GM12878 (cell line): ENCODE measurements around the gene RNF167. TPM values are rescaled to one million over a fixed set of nuclear protein-coding genes. Genes with fewer than 3 reads are reported as not detected.

Experiments
- ATAC-seq: fragments of 200-7000 bp; cut with Tn5 transposase; 3 replicates; pipeline ENCODE4 v1.9.1; 2020; ENCODE audit warnings: mild to moderate bottlenecking, moderate library complexity
- BruUV-seq: library from RNA; stranded (reverse); fragments of 400-500 nt; replicated peaks from 2 replicates; lab custom pipeline; 2021; lab: Mats Ljungman, UMichigan
- CTCF ChIA-PET: fragments of 300-600 bp; sonication (Branson Sonifier 250); formaldehyde crosslinking; extraction: SDS; loops from one replicate; lab custom pipeline; 2021; ENCODE audit warnings: inconsistent platforms; lab: Yijun Ruan, JAX
- POLR2A ChIA-PET: fragments of 350-600 bp; formaldehyde crosslinking; extraction: SDS; loops from one replicate; lab custom pipeline; 2021; ENCODE audit warnings: inconsistent platforms; lab: Charles Lee
- RAD21 ChIA-PET: fragments of 300-600 bp; sonication (Branson Sonifier 250); formaldehyde crosslinking; loops from one replicate; lab custom pipeline; 2023; ENCODE audit warnings: antibody characterized with exemption; ENCODE audit not compliant: unreplicated experiment; lab: Charles Lee
- SMC1A ChIA-PET: fragments of 300-600 bp; sonication (Branson Sonifier 250); formaldehyde crosslinking; loops from one replicate; lab custom pipeline; 2023; ENCODE audit not compliant: unreplicated experiment, uncharacterized antibody; lab: Charles Lee
- DNase-seq: peaks from one replicate; pipeline ENCODE4 v3.0.0-alpha.2; 2011; ENCODE audit warnings: low read depth, low spot score
- FAIRE-seq: peaks from 3 replicates; lab custom pipeline; 2011; peaks lifted over from hg19 to GRCh38; lab: Jason Lieb, UNC
- H2AFZ ChIP-seq: 2 replicates; pipeline ENCODE4 v1.6.0; 2011; ENCODE audit warnings: low read depth, low read length, control low read depth; ENCODE audit not compliant: control insufficient read depth
- H3K27ac ChIP-seq: 2 replicates; pipeline ENCODE4 v1.5.1; 2011; ENCODE audit warnings: control low read depth; ENCODE audit not compliant: control insufficient read depth, insufficient read depth
- H3K27me3 ChIP-seq, 2 experiments: replicated peaks in 1 of 2; 2 replicates each; pipeline versions ENCODE4 v1.6.0 to v1.6.1; 2011; ENCODE audit warnings: low read length in 1 of 2; ENCODE audit not compliant: control insufficient read depth in 2 of 2, insufficient read depth in 2 of 2
- H3K36me3 ChIP-seq, 2 experiments: 2 replicates each; pipeline ENCODE4 v1.5.1; 2011; ENCODE audit warnings: low read length in 1 of 2; ENCODE audit not compliant: control insufficient read depth in 2 of 2, insufficient read depth in 2 of 2
- H3K4me1 ChIP-seq: 2 replicates; pipeline ENCODE4 v1.6.1; 2011; ENCODE audit warnings: mild to moderate bottlenecking, low read length, moderate library complexity, mixed read lengths; ENCODE audit not compliant: control insufficient read depth, insufficient read depth
- H3K4me2 ChIP-seq: 2 replicates; pipeline ENCODE4 v1.6.0; 2011; ENCODE audit warnings: control low read depth; ENCODE audit not compliant: control insufficient read depth, insufficient read depth
- H3K4me3 ChIP-seq: fragments of 200-600 bp; sonication (generic); 2 replicates; pipeline ENCODE4 v1.5.1; 2016
- H3K79me2 ChIP-seq: 2 replicates; pipeline ENCODE4 v1.6.0; 2011; ENCODE audit warnings: low read length; ENCODE audit not compliant: control insufficient read depth, insufficient read depth
- H3K9ac ChIP-seq: 2 replicates; pipeline ENCODE4 v1.8.0; 2011; ENCODE audit warnings: low read length, control low read depth, mixed read lengths; ENCODE audit not compliant: control insufficient read depth, insufficient read depth
- H3K9me3 ChIP-seq: replicated peaks from 3 replicates; pipeline ENCODE4 v1.5.1; 2011; ENCODE audit warnings: mild to moderate bottlenecking, low read length; ENCODE audit not compliant: control insufficient read depth, insufficient read depth
- H4K20me1 ChIP-seq: 2 replicates; pipeline ENCODE4 v1.6.0; 2011; ENCODE audit not compliant: control insufficient read depth, insufficient read depth
- CEBPB ChIP-seq, 2 experiments: fragments of 150-350 bp in 1 of 2; IDR thresholded peaks; 2 replicates each; pipeline ENCODE4 v1.6.1; 2012 to 2014; ENCODE audit warnings: low read depth in 2 of 2, low read length in 2 of 2, borderline replicate concordance in 1 of 2, inconsistent platforms in 1 of 2
- E2F4 ChIP-seq: IDR thresholded peaks from 2 replicates; pipeline ENCODE4 v1.6.1; 2012; ENCODE audit warnings: low read depth, low read length, improper control_type of control experiment
- E2F8 ChIP-seq: fragments of 450-650 bp; IDR thresholded peaks from 2 replicates; pipeline ENCODE4 v1.6.1; 2018; ENCODE audit warnings: mild to moderate bottlenecking, low read depth, moderate library complexity; ENCODE audit not compliant: partially characterized antibody
- E4F1 ChIP-seq: fragments of 450-650 bp; IDR thresholded peaks from 2 replicates; pipeline ENCODE4 v1.6.1; 2018; ENCODE audit warnings: borderline replicate concordance, mild to moderate bottlenecking; ENCODE audit not compliant: partially characterized antibody
- EZH2 ChIP-seq: IDR thresholded peaks from 2 replicates; pipeline ENCODE4 v1.6.1; 2012; ENCODE audit warnings: low read depth, mild to moderate bottlenecking, control low read depth, inconsistent platforms, low read length, borderline replicate concordance; ENCODE audit not compliant: control insufficient read depth
- GABPA ChIP-seq: IDR thresholded peaks from 2 replicates; pipeline ENCODE4 v1.6.1; 2014; ENCODE audit warnings: antibody characterized with exemption, low read depth, mild to moderate bottlenecking, inconsistent platforms
- NFXL1 ChIP-seq: fragments of 450-650 bp; IDR thresholded peaks from 2 replicates; pipeline ENCODE4 v1.6.1; 2017; ENCODE audit warnings: antibody characterized with exemption, mild to moderate bottlenecking, borderline replicate concordance
- NFYA ChIP-seq: IDR thresholded peaks from 2 replicates; pipeline ENCODE4 v1.6.1; 2011; ENCODE audit warnings: low read depth, mild to moderate bottlenecking, low read length, improper control_type of control experiment, borderline replicate concordance
- POLR2AphosphoS5 ChIP-seq: IDR thresholded peaks from 2 replicates; pipeline ENCODE4 v1.6.1; 2011; ENCODE audit warnings: mild to moderate bottlenecking, low read length, inconsistent platforms
- SIX5 ChIP-seq: IDR thresholded peaks from 2 replicates; pipeline ENCODE4 v1.6.1; 2011; ENCODE audit warnings: mild to moderate bottlenecking, low read depth, low read length, moderate library complexity; ENCODE audit not compliant: severe bottlenecking
- SMAD1 ChIP-seq: fragments of 450-650 bp; IDR thresholded peaks from 2 replicates; pipeline ENCODE4 v1.6.1; 2018; ENCODE audit warnings: mild to moderate bottlenecking, low read depth; ENCODE audit not compliant: partially characterized antibody
- SMARCA5 ChIP-seq: fragments of 450-650 bp; IDR thresholded peaks from 2 replicates; pipeline ENCODE4 v1.6.1; 2017; ENCODE audit warnings: mild to moderate bottlenecking
- SREBF1 ChIP-seq: IDR thresholded peaks from 2 replicates; pipeline ENCODE4 v1.6.1; 2012; ENCODE audit warnings: mild to moderate bottlenecking, low read length
- STAT3 ChIP-seq: IDR thresholded peaks from 2 replicates; pipeline ENCODE4 v1.6.1; 2011; ENCODE audit warnings: low read depth, low read length, improper control_type of control experiment
- YY1 ChIP-seq: IDR thresholded peaks from 2 replicates; pipeline ENCODE4 v1.6.1; 2011; ENCODE audit warnings: low read depth, mild to moderate bottlenecking, low read length
- ZNF384 ChIP-seq: IDR thresholded peaks from 2 replicates; pipeline ENCODE4 v1.6.1; 2012; ENCODE audit warnings: low read depth, mild to moderate bottlenecking, low read length, improper control_type of control experiment, borderline replicate concordance
- WGBS: methylation state at CpG from one replicate; pipeline ENCODE4 v1.1.6; 2016; ENCODE audit warnings: low lambda C conversion rate; ENCODE audit not compliant: insufficient replicate concordance, insufficient coverage; ENCODE audit errors: missing lambda C conversion rate; 5-methylcytosine and 5-hydroxymethylcytosine counted together
- in situ Hi-C: fragments of 300-500 bp; cut with MboI; formaldehyde crosslinking; loops from 9 replicates; pipeline ENCODE4 v1.14.3; 2018; ENCODE audit warnings: mixed read lengths
- intact Hi-C: fragments of 100-400 bp; cut with micrococcal nuclease; formaldehyde crosslinking; loops from one replicate; pipeline ENCODE4 v1.14.2; 2022; ENCODE audit not compliant: unreplicated experiment
- polyA plus RNA-seq, 11 experiments: library from polyadenylated mRNA; depleted of rRNA in 4 of 11; unstranded in 6 of 11; stranded (reverse) in 5 of 11; fragments of >200 nt; fragmentation: Nextera tagmentation in 4 of 11; fragmentation: Illumina TruSeq in 1 of 11; extraction: Ambion mirVana in 4 of 11; extraction: Trizol in 1 of 11; gene quantifications; 1 replicate in 1 of 11; 2 replicates in 10 of 11; pipeline versions ENCODE4 v1.2.1 to v1.2.3, GENCODE V29; 2011 to 2016; ENCODE audit warnings: inconsistent platforms in 2 of 11, missing spikeins in 2 of 11, low read depth in 1 of 11
- total RNA-seq, 4 experiments: library from RNA; depleted of rRNA in 3 of 4; stranded (reverse); fragments of >200 nt in 3 of 4; fragmentation: Illumina TruSeq in 1 of 4; extraction: Trizol in 1 of 4; gene quantifications; 2 replicates each; pipeline versions ENCODE4 v1.2.1 to v1.2.3, GENCODE V29; 2013 to 2021

RNF167 gene
- total and polyA plus RNA-seq, 10 of the 15 experiments (the other 5 are each of a cell fraction or from before 2014, with no cell fraction given), result 33.6 to 147 (median 57.6) TPM

GRCh38 chr17:4986951-4987766, 47.1 kb downstream of the RNF167 start, which contains the start of gene CAMTA2:
Gene CAMTA2 (minus strand): TSS chr17:4987675. CDS start chr17:4986222, 1,453 bp downstream.
- DNase-seq (no peak), ATAC-seq (peak; percentile 92), FAIRE-seq (no peak)
- ChIA-PET RAD21 (interaction anchor here (0.6 to 3.7 kb wide), 12 partner anchors 11 to 251 kb away, joined by 3 to 15 read pairs (median 4); partner anchors contain the start of genes INCA1, KIF1C and SPAG7), POLR2A (interaction anchor here (1.1 to 2.3 kb wide), 8 partner anchors 11 to 78 kb away, joined by 3 to 22 read pairs (median 4); partner anchors contain the start of genes INCA1, KIF1C, RNF167 and SLC25A11), SMC1A (interaction anchor here (0.8 to 2.8 kb wide), 8 partner anchors 10 to 75 kb away, joined by 3 to 13 read pairs (median 6); partner anchors contain the start of genes INCA1, KIF1C, RNF167 and SLC25A11), CTCF (interaction anchor here (0.6 to 2.5 kb wide), 18 partner anchors 10 to 78 kb away, joined by 3 to 19 read pairs (median 4); partner anchors contain the start of gene SPAG7)
- in situ Hi-C loops, result no loop called here
- peaks cover 19% of the 10 kb centered on the region for H3K4me1 ChIP-seq
- peak within 1 kb of the TSS; percentile 96 for H3K9ac ChIP-seq
- peak within 1 kb of the TSS; percentile 99 for H3K4me2 ChIP-seq
- peaks cover 0 to 4% of the 10 kb centered on the region in 2 experiments; a peak in 1 of 4 replicates for H3K36me3 ChIP-seq
- H3K4me3 ChIP-seq, result peak within 1 kb of the TSS; percentile 74
- H3K27me3 ChIP-seq, result no peaks in the 10 kb centered on the region
- H3K27ac ChIP-seq, result peak within 1 kb of the TSS; percentile 90
- intact Hi-C loops, result no loop called here
- under 1% methylated on average over 69 of the region's 78 CpGs for WGBS
- H2AFZ ChIP-seq, result peak within 1 kb of the TSS; percentile 90
- peaks cover 25% of the 10 kb centered on the region for H3K79me2 ChIP-seq
- TSS peak; percentile 63 for BruUV-seq
- H3K9me3 ChIP-seq, result no peaks in the 10 kb centered on the region
- no peaks in the 10 kb centered on the region for H4K20me1 ChIP-seq
- TF ChIP-seq NFYA, result no peak
- TF ChIP-seq E4F1, result no peak
- TF ChIP-seq GABPA, result no peak
- no peak for TF ChIP-seq SMAD1
- no peak for TF ChIP-seq E2F4
- TF ChIP-seq EZH2, result no peak
- 0 out of 2 replicates have a peak, but pooled peaks have one; percentile 43 for TF ChIP-seq POLR2AphosphoS5
- no peak for TF ChIP-seq ZNF384
- peak; percentile 94 for TF ChIP-seq YY1
- TF ChIP-seq SIX5, result no peak
- no peak for TF ChIP-seq STAT3
- TF ChIP-seq SMARCA5, result no peak; the same call in none of the 2 replicates
- TF ChIP-seq SREBF1, result 0 out of 2 replicates have a peak, but pooled peaks have one; percentile 42
- no peak for TF ChIP-seq NFXL1
- TF ChIP-seq CEBPB (IDR thresholded peaks at IDR 0.05; ENCODE audit: borderline replicate concordance in 1 of 2, low read depth in 2 of 2, low read length in 2 of 2), result no peak
- no peak for TF ChIP-seq E2F8
